Mesothelial cell of epicardium (in vitro differentiated cells): ENCODE results near the gene ZP2. TPM values are rescaled to one million over a fixed set of nuclear protein-coding genes. Genes with fewer than 3 reads are reported as not detected.
"Not testable (repeated sequence)": the region's sequence is repeated elsewhere in the genome, so short reads cannot be mapped to it uniquely, and the experiment has no call there.

ENCODE experiments used
- DNase-seq, 2 experiments: peaks; one replicate each; pipeline ENCODE4 v3.0.0; 2021; ENCODE audit warnings: low spot score in 2 of 2; ENCODE audit not compliant: unreplicated experiment in 2 of 2
- H3K27ac Mint-ChIP-seq: 2 replicates; pipeline ENCODE4 v1.8.0; 2021; ENCODE audit warnings: mixed read lengths
- H3K27me3 Mint-ChIP-seq: 2 replicates; pipeline ENCODE4 v1.8.0; 2021; ENCODE audit warnings: low read depth, mixed read lengths
- H3K36me3 Mint-ChIP-seq: 2 replicates; pipeline ENCODE4 v1.8.0; 2021; ENCODE audit warnings: mixed read lengths
- H3K4me1 Mint-ChIP-seq: 2 replicates; pipeline ENCODE4 v1.8.0; 2021; ENCODE audit warnings: mixed read lengths
- H3K4me3 Mint-ChIP-seq: 2 replicates; pipeline ENCODE4 v1.8.0; 2021; ENCODE audit warnings: mild to moderate bottlenecking, moderate library complexity, mixed read lengths
- H3K9me3 Mint-ChIP-seq: 2 replicates; pipeline ENCODE4 v1.8.0; 2021; ENCODE audit warnings: mixed read lengths
- CTCF ChIP-seq: fragments of 200-600 bp; sonication (generic); IDR thresholded peaks from one replicate; pipeline ENCODE4 v1.5.0; 2021; ENCODE audit warnings: antibody characterized with exemption; ENCODE audit not compliant: unreplicated experiment
- total RNA-seq: library from RNA; stranded (reverse); gene quantifications from 3 replicates; pipeline ENCODE4 v1.2.1, GENCODE V29; 2021

Gene ZP2
- total RNA-seq, 1 donor from 2014 or later: not detected

GRCh38 chr16:21184834-21185233, 26.5 kb downstream of the ZP2 start:
- Mint-ChIP-seq H3K9me3 (peaks cover 23% of the 10 kb centered on the region), H3K4me1 (no peaks in the 10 kb centered on the region), H3K27me3 (no peaks in the 10 kb centered on the region), H3K27ac (no peak overlapping the region), H3K36me3 (peaks cover 30% of the 10 kb centered on the region), H3K4me3 (no peak overlapping the region)
- DNase-seq: no peak
- TF ChIP-seq CTCF: no peak

GRCh38 chr16:21183995-21184394, 27.4 kb downstream of the ZP2 start:
- no peak for DNase-seq
- H3K4me1 Mint-ChIP-seq: no peaks in the 10 kb centered on the region
- no peak overlapping the region for H3K4me3 Mint-ChIP-seq
- peaks cover 38% of the 10 kb centered on the region for H3K36me3 Mint-ChIP-seq
- H3K9me3 Mint-ChIP-seq: peaks cover 23% of the 10 kb centered on the region
- no peak for TF ChIP-seq CTCF
- H3K27me3 Mint-ChIP-seq: no peaks in the 10 kb centered on the region
- H3K27ac Mint-ChIP-seq: no peak overlapping the region

DNA sequence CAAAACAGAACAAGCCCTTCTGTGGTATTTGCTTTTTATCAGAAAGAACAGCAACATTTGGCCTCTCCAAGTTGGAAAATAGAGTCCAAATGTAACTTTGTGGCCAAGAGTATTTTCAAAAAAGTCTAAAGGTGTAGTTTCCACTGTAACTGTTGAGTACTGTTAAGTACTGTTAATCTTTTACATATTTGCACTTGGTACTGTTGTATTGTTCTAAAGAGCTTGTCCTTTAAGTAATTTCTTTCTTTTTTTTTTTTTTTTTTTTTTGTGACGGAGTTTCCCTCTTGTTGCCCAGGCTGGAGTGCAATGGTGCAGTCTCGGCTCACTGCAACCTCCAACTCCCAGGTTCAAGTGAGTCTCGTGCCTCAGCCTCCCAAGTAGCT, 31.4 kb downstream of the ZP2 start:
- H3K4me3 Mint-ChIP-seq: no peak overlapping the region
- no peak overlapping the region for H3K27ac Mint-ChIP-seq
- peaks cover 23% of the 10 kb centered on the region for H3K9me3 Mint-ChIP-seq
- no peak for DNase-seq
- no peaks in the 10 kb centered on the region for H3K27me3 Mint-ChIP-seq
- H3K4me1 Mint-ChIP-seq: no peaks in the 10 kb centered on the region
- peaks cover 53% of the 10 kb centered on the region for H3K36me3 Mint-ChIP-seq
- no peak for TF ChIP-seq CTCF

DNA sequence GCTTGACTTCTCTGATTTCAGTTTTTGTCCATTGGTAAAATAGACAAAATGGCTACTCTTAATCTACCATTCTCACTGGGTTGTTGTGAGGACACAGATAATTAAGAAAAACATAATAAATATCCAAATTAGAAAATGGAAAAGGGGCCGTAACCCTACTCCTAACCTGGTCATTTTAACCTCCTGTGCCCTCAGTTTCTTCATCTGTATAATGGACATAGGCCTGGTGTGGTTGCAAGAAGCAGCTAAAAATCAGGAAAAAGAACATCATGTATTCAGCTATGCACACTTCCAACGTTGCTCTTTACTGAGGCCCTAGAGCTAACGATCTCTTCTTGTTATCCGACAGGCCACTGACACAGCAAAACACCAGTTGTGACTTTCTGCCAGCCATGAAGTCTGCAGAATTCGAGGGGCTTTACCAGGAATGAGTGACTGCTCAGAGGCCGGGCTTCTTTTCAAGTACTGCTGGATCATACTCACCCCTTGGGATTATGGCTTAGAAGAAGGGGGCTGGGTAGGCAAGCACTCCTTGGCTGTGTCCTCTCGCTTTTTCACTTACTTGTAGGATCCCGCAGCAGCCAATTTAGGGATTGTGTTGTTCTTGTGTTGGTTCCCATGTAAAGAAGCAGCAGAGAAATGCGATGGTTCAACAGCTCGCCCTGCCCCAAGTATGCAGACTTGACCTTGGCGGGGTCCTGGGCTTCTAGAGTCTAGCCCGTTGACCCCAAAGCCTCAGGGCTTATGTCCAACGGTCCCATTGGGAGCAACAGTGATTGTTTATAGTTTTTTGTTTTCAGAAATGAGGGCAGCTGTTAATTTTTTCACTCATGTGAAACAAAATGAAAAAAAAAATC, 32.0 kb downstream of the ZP2 start:
- TF ChIP-seq CTCF: no peak
- no peak for DNase-seq
- Mint-ChIP-seq H3K27me3 (no peaks in the 10 kb centered on the region), H3K4me3 (no peak overlapping the region), H3K4me1 (no peaks in the 10 kb centered on the region), H3K36me3 (peaks cover 59% of the 10 kb centered on the region), H3K9me3 (peaks cover 23% of the 10 kb centered on the region), H3K27ac (no peak overlapping the region)

GRCh38 chr16:21175397-21175796, 36.0 kb downstream of the ZP2 start:
- Mint-ChIP-seq H3K27me3 (no peaks in the 10 kb centered on the region), H3K9me3 (no peaks in the 10 kb centered on the region), H3K4me1 (no peaks in the 10 kb centered on the region), H3K4me3 (no peak overlapping the region), H3K36me3 (peaks cover 39% of the 10 kb centered on the region), H3K27ac (no peak overlapping the region)
- no peak for TF ChIP-seq CTCF
- DNase-seq: no peak

DNA sequence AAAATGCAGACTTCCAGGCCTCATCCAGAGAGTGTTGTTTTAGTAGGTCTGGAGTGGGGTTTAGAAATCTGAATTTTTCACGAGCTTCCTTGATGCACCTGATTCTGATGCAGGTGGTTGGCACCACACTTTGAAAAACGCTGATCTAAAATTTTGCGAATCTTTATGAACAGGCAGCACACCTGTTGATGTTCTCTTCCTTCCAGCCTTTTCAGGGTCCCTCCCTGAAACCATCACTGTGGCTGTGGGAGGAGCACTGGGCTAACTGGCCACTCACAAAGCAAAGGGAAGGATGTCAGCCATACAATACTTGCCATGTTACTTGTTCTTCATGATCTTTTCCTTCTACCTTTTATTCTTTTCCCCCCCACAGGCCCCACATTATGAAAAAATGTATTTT, 38.7 kb downstream of the ZP2 start:
- Mint-ChIP-seq H3K27me3 (no peaks in the 10 kb centered on the region), H3K27ac (no peak overlapping the region), H3K36me3 (peaks cover 20% of the 10 kb centered on the region), H3K4me1 (no peaks in the 10 kb centered on the region), H3K9me3 (no peaks in the 10 kb centered on the region), H3K4me3 (no peak overlapping the region)
- DNase-seq: no peak
- no peak for TF ChIP-seq CTCF

- H3K9me3 Mint-ChIP-seq, H3K4me3 Mint-ChIP-seq, H3K27ac Mint-ChIP-seq, H3K27me3 Mint-ChIP-seq, H3K4me1 Mint-ChIP-seq, DNase-seq: not testable (repeated sequence)
- H3K36me3 Mint-ChIP-seq: peaks cover 20% of the 10 kb centered on the region
Measured at GRCh38 chr16:21170116-21170515, 41.3 kb downstream of the ZP2 start.
